Retinal pigment epithelial cell (primary cell): ENCODE measurements around the gene DCP2.
A peak's percentile ranks its signal among the peaks of the same experiment; 100 is the strongest.

Source experiments
- DNase-seq: peaks from one replicate; pipeline ENCODE4 v3.0.0-alpha.2; 2010; ENCODE audit warnings: low read depth
- H3K4me3 ChIP-seq: 2 replicates; pipeline ENCODE4 v1.5.1; 2011; ENCODE audit warnings: mild to moderate bottlenecking, low read length, control low read depth, moderate library complexity
- CTCF ChIP-seq: conservative IDR thresholded peaks from 2 replicates; pipeline ENCODE4 v1.5.1; 2011; ENCODE audit warnings: low read depth, low read length, control low read depth, inconsistent platforms

Gene DCP2

GRCh38 chr5:113017881-113018635 is 41.5 kb downstream of the DCP2 start:
- no peak for DNase-seq
- H3K4me3 ChIP-seq, result no peak overlapping the region
- TF ChIP-seq CTCF, result no peak

GRCh38 chr5:113020461-113021273 is 44.1 kb downstream of the DCP2 start:
- H3K4me3 ChIP-seq, result no peak overlapping the region
- TF ChIP-seq CTCF, result no peak
- peak; percentile 50 for DNase-seq

- H3K4me3 ChIP-seq, result no peak overlapping the region
- TF ChIP-seq CTCF, result no peak
- DNase-seq, result no peak
Measured at GRCh38 chr5:113022661-113023060, 46.1 kb downstream of the DCP2 start.

- no peak for DNase-seq
- no peak for TF ChIP-seq CTCF
- no peak overlapping the region for H3K4me3 ChIP-seq
Measured at GRCh38 chr5:113024076-113024697, 47.6 kb downstream of the DCP2 start.

- TF ChIP-seq CTCF, result no peak
- H3K4me3 ChIP-seq, result no peak overlapping the region
- DNase-seq, result no peak
Measured at GRCh38 chr5:113025596-113025995, 49.0 kb downstream of the DCP2 start.

GRCh38 chr5:113026211-113026610 is 49.6 kb downstream of the DCP2 start:
- H3K4me3 ChIP-seq, result no peak overlapping the region
- no peak for DNase-seq
- no peak for TF ChIP-seq CTCF
